Activated CD4-positive, alpha-beta T cell treated with anti-CD3 and anti-CD28 coated beads, Interleukin-2, amount 10 ng/mL, durations not matched to agents 7 days and 5 days (primary cell): ENCODE measurements around the gene IL17RB. TPM values are rescaled to one million over a fixed set of nuclear protein-coding genes. Genes with fewer than 3 reads are reported as not detected.

ENCODE experiments used
- CTCF ChIA-PET: fragments of 350-600 bp; sonication (Branson Sonifier 250); formaldehyde crosslinking; loops from one replicate; lab custom pipeline; 2021; ENCODE audit warnings: antibody characterized with exemption; lab: Charles Lee
- POLR2A ChIA-PET: fragments of 350-600 bp; sonication (Branson Sonifier 250); formaldehyde crosslinking; loops from one replicate; lab custom pipeline; 2021; ENCODE audit warnings: antibody characterized with exemption; lab: Charles Lee
- DNase-seq: peaks from one replicate; pipeline ENCODE4 v3.0.0-alpha.2; 2020
- H3K27ac Mint-ChIP-seq: one replicate; pipeline ENCODE4 v1.8.0; 2021; ENCODE audit warnings: mild to moderate bottlenecking, moderate library complexity, mixed read lengths
- H3K27me3 Mint-ChIP-seq: one replicate; pipeline ENCODE4 v1.8.0; 2021; ENCODE audit warnings: mixed read lengths
- H3K36me3 Mint-ChIP-seq: one replicate; pipeline ENCODE4 v1.8.0; 2021; ENCODE audit warnings: low read depth, mixed read lengths
- H3K4me1 Mint-ChIP-seq: one replicate; pipeline ENCODE4 v1.8.0; 2021; ENCODE audit warnings: mixed read lengths
- H3K4me3 Mint-ChIP-seq: one replicate; pipeline ENCODE4 v1.8.0; 2021; ENCODE audit warnings: mild to moderate bottlenecking, moderate library complexity, mixed read lengths
- H3K9me3 Mint-ChIP-seq: one replicate; pipeline ENCODE4 v1.8.0; 2021; ENCODE audit warnings: mixed read lengths
- total RNA-seq, 2 experiments: library from RNA; stranded (reverse); gene quantifications; one replicate each; pipeline ENCODE4 v1.2.3, GENCODE V29; 2021

Gene IL17RB
- total RNA-seq, 2 experiments from 2014 or later = 2.9 to 3.7 TPM

DNA sequence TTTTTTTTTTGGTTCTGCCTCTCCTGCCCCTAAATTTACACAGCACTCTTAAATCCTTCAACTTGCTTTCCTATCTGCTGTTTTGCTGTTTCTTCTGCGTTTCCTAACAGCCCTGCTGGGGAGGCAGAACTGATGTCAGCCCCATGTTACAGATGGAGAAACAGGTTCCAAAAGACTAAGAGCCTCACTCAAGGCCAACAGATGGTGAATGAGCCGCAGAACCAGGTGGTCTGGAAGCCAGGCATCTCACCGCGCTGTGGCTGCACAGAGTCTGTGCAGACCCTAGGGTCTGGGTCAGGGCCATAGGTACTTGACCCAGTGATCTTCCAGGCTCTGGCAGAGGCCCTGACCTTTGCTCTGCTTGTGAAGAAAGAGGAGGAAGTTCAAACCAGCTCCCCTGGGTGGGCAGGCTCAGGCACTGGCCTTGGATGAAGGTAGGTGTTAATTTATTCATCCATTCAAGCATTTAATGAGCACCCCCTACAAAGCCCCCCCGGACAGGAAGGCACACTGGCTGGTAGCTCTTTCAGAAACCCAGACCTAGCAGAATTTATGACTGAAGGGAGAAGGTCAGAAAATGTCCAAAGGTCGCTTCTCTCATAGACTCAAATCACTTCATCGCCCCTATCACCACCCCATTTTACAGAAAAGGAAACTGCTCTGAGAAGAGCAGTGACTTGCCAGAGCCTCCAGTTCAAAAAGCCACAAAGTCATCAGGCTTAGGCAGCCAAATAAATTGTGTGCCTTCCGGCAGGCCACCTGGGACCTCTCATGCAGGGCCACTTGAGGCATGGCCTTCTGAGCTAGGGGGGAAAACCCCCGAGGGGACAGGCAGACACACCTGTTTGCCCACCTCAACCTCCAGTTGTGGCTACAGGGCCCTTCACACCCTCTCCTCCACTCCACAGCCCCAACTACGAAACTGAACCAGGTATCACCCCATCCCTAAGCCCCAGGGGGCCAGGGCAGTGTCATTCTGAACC is 2.9 kb upstream of the IL17RB start:
- DNase-seq = no peak
- Mint-ChIP-seq H3K4me1 (peaks cover 3% of the 10 kb centered on the region), H3K27ac (peak overlapping the region; percentile 46), H3K4me3 (no peak overlapping the region), H3K27me3 (peaks cover 61% of the 10 kb centered on the region), H3K9me3 (no peaks in the 10 kb centered on the region), H3K36me3 (no peaks in the 10 kb centered on the region)
- CTCF ChIA-PET = interaction anchor here (0.6 to 1.6 kb wide), 2 partner anchors 9 to 137 kb away, joined by 3 to 5 read pairs; no protein-coding TSS in a partner anchor
- POLR2A ChIA-PET = no interaction called here

DNA sequence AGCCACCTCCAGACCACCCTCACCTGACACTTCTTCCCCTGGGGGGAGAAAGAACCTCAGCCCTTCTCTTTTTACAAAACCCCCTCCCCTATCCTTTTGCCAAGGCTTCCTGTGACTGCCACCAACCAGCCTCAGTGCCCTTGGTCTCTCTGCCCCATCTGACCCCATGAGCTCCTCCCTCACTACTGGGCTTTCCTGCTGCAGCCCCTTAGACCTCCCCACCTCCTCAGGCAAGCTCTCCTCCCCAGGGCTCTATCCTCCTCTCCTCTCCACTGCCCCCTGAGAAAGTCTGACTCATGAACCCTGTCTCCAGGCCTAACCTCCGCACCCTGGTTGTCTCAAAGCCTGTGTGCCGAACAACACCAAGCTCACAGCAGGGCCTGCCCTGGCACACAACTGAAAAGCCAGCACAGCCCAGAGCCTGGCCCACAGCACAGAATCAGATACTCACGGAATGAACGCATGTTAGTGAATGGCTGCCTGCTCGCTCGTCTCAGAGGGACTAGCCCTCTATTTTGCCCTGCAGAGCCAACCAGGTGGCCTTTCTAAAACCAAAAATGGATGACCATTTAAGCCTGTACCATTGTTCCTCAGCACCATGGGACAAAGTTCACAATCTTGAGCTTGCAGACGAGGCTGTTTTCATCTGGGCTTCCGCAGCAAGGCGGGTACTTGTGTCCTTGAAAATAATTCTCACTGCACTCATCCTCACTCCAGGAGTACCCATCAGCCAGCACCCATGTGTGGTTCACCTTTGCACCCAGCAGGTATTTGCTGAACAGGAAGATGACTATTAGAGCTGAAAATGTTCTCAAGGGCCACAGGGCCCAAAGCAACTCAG is 1.9 kb upstream of the IL17RB start:
- H3K27me3 Mint-ChIP-seq = peaks cover 63% of the 10 kb centered on the region
- H3K4me1 Mint-ChIP-seq = peaks cover 3% of the 10 kb centered on the region
- ChIA-PET POLR2A (no interaction called here), CTCF (interaction anchor here (1.6 kb wide), 1 partner anchor 10 kb away, joined by 5 read pairs; no protein-coding TSS in a partner anchor)
- H3K36me3 Mint-ChIP-seq = no peaks in the 10 kb centered on the region
- peak overlapping the region; percentile 65 for H3K4me3 Mint-ChIP-seq
- H3K27ac Mint-ChIP-seq = peak overlapping the region; percentile 46
- no peak for DNase-seq
- H3K9me3 Mint-ChIP-seq = no peaks in the 10 kb centered on the region

DNA sequence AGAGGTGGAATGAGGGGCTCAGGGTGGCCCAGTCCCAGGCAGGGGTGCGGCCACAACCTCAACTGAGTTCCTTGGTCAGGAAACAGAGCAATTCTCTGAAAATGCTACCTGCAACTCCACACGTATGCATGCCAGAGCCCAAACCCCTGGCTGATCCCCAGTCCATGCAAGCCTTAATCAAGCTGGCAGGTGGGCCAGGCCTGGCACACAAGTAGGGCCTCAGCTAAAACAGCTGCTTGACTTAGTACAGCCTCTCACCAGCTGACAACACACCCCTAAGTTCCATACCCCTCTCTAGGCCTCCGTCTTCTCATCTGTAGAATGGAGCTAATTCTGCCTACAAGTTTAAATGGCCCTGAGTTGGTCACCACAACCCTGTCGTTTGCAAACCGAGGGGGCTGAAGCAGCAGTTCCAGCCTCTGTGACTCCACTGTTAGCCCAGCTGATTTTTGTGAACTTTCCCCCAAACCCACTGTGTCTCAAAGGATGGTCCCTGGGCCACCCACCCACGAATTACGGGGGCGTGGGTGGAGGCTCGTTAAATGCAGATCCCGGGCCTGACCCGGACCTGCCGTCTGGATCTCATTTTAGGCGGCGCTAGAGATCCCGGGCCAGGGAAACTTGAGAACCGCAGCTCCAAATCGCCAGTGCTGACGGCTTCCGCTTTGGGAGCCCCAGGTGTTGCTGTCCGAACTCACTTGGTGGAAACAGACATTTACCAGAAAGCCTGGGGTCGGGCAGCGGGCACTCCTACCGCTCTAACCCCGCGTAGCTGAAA is 1.1 kb upstream of the IL17RB start:
- POLR2A ChIA-PET = no interaction called here
- no peaks in the 10 kb centered on the region for H3K36me3 Mint-ChIP-seq
- H3K4me3 Mint-ChIP-seq = peak overlapping the region; percentile 65
- no peak for DNase-seq
- peaks cover 3% of the 10 kb centered on the region for H3K4me1 Mint-ChIP-seq
- H3K27me3 Mint-ChIP-seq = peaks cover 60% of the 10 kb centered on the region
- CTCF ChIA-PET = interaction anchor here (1.6 kb wide), 1 partner anchor 11 kb away, joined by 5 read pairs; no protein-coding TSS in a partner anchor
- no peak overlapping the region for H3K27ac Mint-ChIP-seq
- H3K9me3 Mint-ChIP-seq = no peaks in the 10 kb centered on the region

- no peak overlapping the region for H3K27ac Mint-ChIP-seq
- ChIA-PET POLR2A (no interaction called here), CTCF (no interaction called here)
- H3K9me3 Mint-ChIP-seq = no peaks in the 10 kb centered on the region
- H3K4me1 Mint-ChIP-seq = peaks cover 3% of the 10 kb centered on the region
- DNase-seq = no peak
- peak overlapping the region; percentile 65 for H3K4me3 Mint-ChIP-seq
- peaks cover 56% of the 10 kb centered on the region for H3K27me3 Mint-ChIP-seq
- no peaks in the 10 kb centered on the region for H3K36me3 Mint-ChIP-seq
These were observed 561 bp upstream of the IL17RB start for GRCh38 chr3:53845881-53846133.

DNA sequence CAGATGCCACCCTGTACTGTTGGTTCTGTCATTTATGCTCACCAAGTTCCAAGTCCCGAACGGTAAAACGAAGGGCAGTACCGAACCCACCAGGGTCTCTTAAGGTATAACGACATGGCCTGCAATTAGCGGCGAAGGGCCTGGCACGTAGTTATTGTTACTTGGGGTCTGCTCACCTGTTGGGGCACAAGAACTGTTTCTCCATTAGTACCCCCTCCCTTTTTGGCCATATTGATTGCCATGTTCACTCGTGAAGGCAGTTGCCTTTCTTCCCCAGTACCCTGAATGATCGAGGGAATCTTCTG is 435 bp downstream of the IL17RB start:
- CTCF ChIA-PET = no interaction called here
- Mint-ChIP-seq H3K27me3 (peaks cover 56% of the 10 kb centered on the region), H3K27ac (no peak overlapping the region), H3K4me3 (peak overlapping the region; percentile 58), H3K36me3 (no peaks in the 10 kb centered on the region), H3K9me3 (no peaks in the 10 kb centered on the region), H3K4me1 (peaks cover 3% of the 10 kb centered on the region)
- no peak for DNase-seq
- POLR2A ChIA-PET = no interaction called here

DNA sequence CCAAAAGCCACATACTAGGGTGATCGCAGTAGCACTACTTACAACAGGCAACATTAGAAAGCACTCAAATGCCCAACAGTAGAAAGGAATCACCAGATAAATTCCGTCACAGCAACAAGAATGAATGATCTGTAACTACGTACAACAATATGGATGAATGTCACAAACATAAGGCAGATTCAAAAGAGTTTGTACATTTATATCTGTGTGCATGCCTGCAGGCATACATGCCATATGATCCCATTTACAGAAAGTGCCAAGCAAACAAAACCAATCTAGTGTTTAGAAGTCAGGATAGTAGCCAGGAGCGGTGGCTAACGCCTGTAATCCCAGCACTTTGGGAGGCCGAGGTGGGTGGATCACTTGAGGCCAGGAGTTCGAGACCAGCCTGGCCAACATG is 3.5 kb downstream of the IL17RB start:
- peaks cover 3% of the 10 kb centered on the region for H3K4me1 Mint-ChIP-seq
- H3K27ac Mint-ChIP-seq = no peak overlapping the region
- no peak for DNase-seq
- no peaks in the 10 kb centered on the region for H3K36me3 Mint-ChIP-seq
- ChIA-PET CTCF (no interaction called here), POLR2A (no interaction called here)
- H3K9me3 Mint-ChIP-seq = no peaks in the 10 kb centered on the region
- no peak overlapping the region for H3K4me3 Mint-ChIP-seq
- H3K27me3 Mint-ChIP-seq = peaks cover 32% of the 10 kb centered on the region

- POLR2A ChIA-PET = no interaction called here
- H3K27me3 Mint-ChIP-seq = peaks cover 23% of the 10 kb centered on the region
- DNase-seq = no peak
These were observed 4.5 kb downstream of the IL17RB start for GRCh38 chr3:53850895-53851294.

GRCh38 chr3:53856964-53857363 is 10.6 kb downstream of the IL17RB start:
- CTCF ChIA-PET = interaction anchor here (1.1 kb wide), 1 partner anchor 9 kb away, joined by 3 read pairs; no protein-coding TSS in a partner anchor
- H3K4me1 Mint-ChIP-seq = peaks cover 5% of the 10 kb centered on the region
- H3K4me3 Mint-ChIP-seq = no peak overlapping the region
- POLR2A ChIA-PET = no interaction called here
- H3K27me3 Mint-ChIP-seq = no peaks in the 10 kb centered on the region
- H3K9me3 Mint-ChIP-seq = no peaks in the 10 kb centered on the region
- peaks cover 11% of the 10 kb centered on the region for H3K36me3 Mint-ChIP-seq
- no peak for DNase-seq
- H3K27ac Mint-ChIP-seq = no peak overlapping the region

More at GRCh38 chr3:53850895-53851294, 4.5 kb downstream of the IL17RB start:
- H3K9me3 Mint-ChIP-seq = no peaks in the 10 kb centered on the region
- H3K36me3 Mint-ChIP-seq = no peaks in the 10 kb centered on the region
- H3K4me1 Mint-ChIP-seq = no peaks in the 10 kb centered on the region
- H3K4me3 Mint-ChIP-seq = no peak overlapping the region
- CTCF ChIA-PET = no interaction called here
- H3K27ac Mint-ChIP-seq = no peak overlapping the region

GRCh38 chr3:53858096-53858741 is 11.9 kb downstream of the IL17RB start:
- Mint-ChIP-seq H3K4me1 (peaks cover 5% of the 10 kb centered on the region), H3K27me3 (no peaks in the 10 kb centered on the region), H3K4me3 (no peak overlapping the region), H3K27ac (no peak overlapping the region), H3K9me3 (no peaks in the 10 kb centered on the region), H3K36me3 (peaks cover 20% of the 10 kb centered on the region)
- ChIA-PET CTCF (interaction anchor here (1.1 kb wide), 1 partner anchor 8 kb away, joined by 3 read pairs; no protein-coding TSS in a partner anchor), POLR2A (no interaction called here)
- DNase-seq = no peak

- Mint-ChIP-seq H3K9me3 (no peaks in the 10 kb centered on the region), H3K4me3 (no peak overlapping the region), H3K27ac (no peak overlapping the region), H3K4me1 (peaks cover 5% of the 10 kb centered on the region), H3K36me3 (peaks cover 22% of the 10 kb centered on the region), H3K27me3 (no peaks in the 10 kb centered on the region)
- DNase-seq = no peak
- ChIA-PET CTCF (no interaction called here), POLR2A (no interaction called here)
These were observed 12.8 kb downstream of the IL17RB start for GRCh38 chr3:53859178-53859577.

GRCh38 chr3:53860196-53860595 is 13.8 kb downstream of the IL17RB start:
- Mint-ChIP-seq H3K9me3 (no peaks in the 10 kb centered on the region), H3K36me3 (peaks cover 26% of the 10 kb centered on the region), H3K4me3 (no peak overlapping the region), H3K27ac (no peak overlapping the region), H3K27me3 (no peaks in the 10 kb centered on the region), H3K4me1 (peaks cover 5% of the 10 kb centered on the region)
- ChIA-PET CTCF (no interaction called here), POLR2A (interaction anchor here (0.7 kb wide), 1 partner anchor 15 kb away, joined by 3 read pairs; no protein-coding TSS in a partner anchor)
- DNase-seq = no peak

DNA sequence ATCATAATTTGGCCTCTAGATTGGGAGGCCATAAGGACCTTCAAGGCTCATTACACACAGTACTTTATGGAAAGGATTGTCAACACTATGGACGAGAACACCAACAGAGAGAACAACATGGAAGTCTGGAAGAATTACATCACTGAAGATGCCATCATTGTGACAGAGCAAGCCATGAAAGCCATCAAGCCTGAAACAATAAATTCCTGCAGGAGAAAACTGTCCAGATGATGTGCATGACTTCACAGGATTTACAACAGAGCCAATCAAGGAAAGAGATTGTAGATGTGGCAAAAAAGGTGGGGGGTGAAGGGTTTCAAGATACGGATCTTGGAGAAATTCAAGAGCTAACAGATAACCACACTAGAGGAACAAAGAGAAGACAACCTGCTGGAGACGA is 15.9 kb downstream of the IL17RB start:
- no peak for DNase-seq
- H3K4me3 Mint-ChIP-seq = no peak overlapping the region
- H3K9me3 Mint-ChIP-seq = no peaks in the 10 kb centered on the region
- H3K27ac Mint-ChIP-seq = no peak overlapping the region
- POLR2A ChIA-PET = no interaction called here
- CTCF ChIA-PET = interaction anchor here (1.2 kb wide), 1 partner anchor 12 kb away, joined by 3 read pairs; no protein-coding TSS in a partner anchor
- H3K36me3 Mint-ChIP-seq = peaks cover 30% of the 10 kb centered on the region
- H3K27me3 Mint-ChIP-seq = no peaks in the 10 kb centered on the region
- peaks cover 4% of the 10 kb centered on the region for H3K4me1 Mint-ChIP-seq
